ENCODE measurements around the gene SHISAL1. TPM values are rescaled to one million over a fixed set of nuclear protein-coding genes. Genes with fewer than 3 reads are reported as not detected.

The SHISAL1 gene
- polyA plus RNA-seq, 3 donors = 1.4 to 2.7 (median 1.9) TPM

GRCh38 chr22:44278243-44279068 lies 34.3 kb downstream of the SHISAL1 start:
- DNase-seq = no peak

- no peak for DNase-seq
Observed at GRCh38 chr22:44277386-44278135, 35.2 kb downstream of the SHISAL1 start.

GRCh38 chr22:44276706-44277356 lies 35.9 kb downstream of the SHISAL1 start:
- DNase-seq = no peak

- no peak for DNase-seq
Observed at GRCh38 chr22:44276041-44276440, 36.7 kb downstream of the SHISAL1 start.

GRCh38 chr22:44275631-44275995 lies 37.1 kb downstream of the SHISAL1 start:
- no peak for DNase-seq

- no peak for DNase-seq
Observed at GRCh38 chr22:44274918-44275630, 37.7 kb downstream of the SHISAL1 start.

- DNase-seq = no peak
Observed at GRCh38 chr22:44273175-44273574, 39.6 kb downstream of the SHISAL1 start.

GRCh38 chr22:44272401-44272771 lies 40.4 kb downstream of the SHISAL1 start:
- DNase-seq = no peak

- DNase-seq = no peak
Observed at GRCh38 chr22:44271732-44272400, 40.9 kb downstream of the SHISAL1 start.

GRCh38 chr22:44271010-44271500 lies 41.7 kb downstream of the SHISAL1 start:
- no peak for DNase-seq

- DNase-seq = no peak
Observed at GRCh38 chr22:44270556-44270880, 42.2 kb downstream of the SHISAL1 start.

GRCh38 chr22:44269757-44270555 lies 42.8 kb downstream of the SHISAL1 start:
- DNase-seq = no peak

- no peak for DNase-seq
Observed at GRCh38 chr22:44269117-44269498, 43.6 kb downstream of the SHISAL1 start.

GRCh38 chr22:44268431-44269116 lies 44.2 kb downstream of the SHISAL1 start:
- no peak for DNase-seq

- DNase-seq = no peak
Observed at GRCh38 chr22:44267856-44268255, 44.9 kb downstream of the SHISAL1 start.

- DNase-seq = no peak
Observed at GRCh38 chr22:44266796-44267760, 45.7 kb downstream of the SHISAL1 start.

GRCh38 chr22:44263547-44263946 lies 49.2 kb downstream of the SHISAL1 start:
- no peak for DNase-seq

- DNase-seq = no peak
Observed at GRCh38 chr22:44261861-44262595, 50.7 kb downstream of the SHISAL1 start.
